Fibroblast of the conjunctiva (primary cell): ENCODE measurements around the gene CHMP6.

ENCODE experiments used
- DNase-seq: peaks from one replicate; pipeline ENCODE4 v3.0.0-alpha.2; 2010; ENCODE audit warnings: low read depth

Gene CHMP6

DNA sequence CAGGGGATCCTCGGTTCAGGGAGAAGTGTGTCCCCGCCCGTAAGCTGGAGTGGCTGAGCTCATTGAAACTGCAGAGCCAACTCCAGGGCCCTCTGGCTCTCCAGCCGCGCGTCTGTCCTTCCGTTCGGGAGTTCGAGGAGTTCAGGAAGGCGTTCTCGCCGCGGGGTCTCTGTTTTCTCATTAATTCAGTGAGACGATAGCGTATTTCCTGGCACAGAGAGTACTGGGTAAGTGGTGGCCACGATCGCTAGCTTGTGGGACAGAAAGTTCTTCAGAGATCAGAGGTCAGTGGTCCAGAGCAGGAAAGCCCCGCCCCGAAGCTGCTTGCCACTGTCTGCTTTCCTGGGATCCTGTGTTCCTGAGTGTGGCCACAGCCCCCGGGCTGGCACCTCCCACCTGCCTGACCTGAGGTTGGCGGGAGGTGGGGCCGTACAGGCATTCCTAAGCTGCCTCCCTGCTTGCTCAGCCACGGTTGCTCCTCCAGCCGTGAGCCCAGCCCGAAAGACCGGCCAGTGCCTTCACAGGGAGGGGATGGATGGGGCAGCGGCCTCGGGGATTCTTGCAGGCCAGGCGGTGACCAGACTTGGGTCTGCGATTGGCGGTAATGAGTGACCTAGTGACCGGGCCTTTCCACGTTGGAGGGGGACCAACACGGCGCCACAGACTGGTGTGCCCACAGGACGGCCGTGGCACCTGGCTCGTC is 52.2 kb downstream of the CHMP6 start:
- DNase-seq = no peak

DNA sequence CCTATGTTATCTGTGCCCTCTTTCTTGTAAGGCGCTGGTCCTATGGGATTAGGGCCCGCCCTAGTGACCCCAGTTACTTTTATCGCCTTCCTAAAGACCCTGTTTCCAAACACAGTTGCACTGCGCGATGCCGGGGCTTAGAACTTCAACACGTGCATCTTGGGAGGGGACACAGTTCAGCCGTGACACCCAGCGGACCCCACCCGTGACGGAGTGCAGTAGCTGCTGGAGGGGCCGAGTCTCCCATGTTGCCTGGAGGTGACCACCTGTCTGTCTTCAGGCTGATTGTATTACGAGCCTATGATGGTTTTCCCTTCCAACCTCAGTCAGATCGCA is 52.8 kb downstream of the CHMP6 start:
- DNase-seq = no peak

DNA sequence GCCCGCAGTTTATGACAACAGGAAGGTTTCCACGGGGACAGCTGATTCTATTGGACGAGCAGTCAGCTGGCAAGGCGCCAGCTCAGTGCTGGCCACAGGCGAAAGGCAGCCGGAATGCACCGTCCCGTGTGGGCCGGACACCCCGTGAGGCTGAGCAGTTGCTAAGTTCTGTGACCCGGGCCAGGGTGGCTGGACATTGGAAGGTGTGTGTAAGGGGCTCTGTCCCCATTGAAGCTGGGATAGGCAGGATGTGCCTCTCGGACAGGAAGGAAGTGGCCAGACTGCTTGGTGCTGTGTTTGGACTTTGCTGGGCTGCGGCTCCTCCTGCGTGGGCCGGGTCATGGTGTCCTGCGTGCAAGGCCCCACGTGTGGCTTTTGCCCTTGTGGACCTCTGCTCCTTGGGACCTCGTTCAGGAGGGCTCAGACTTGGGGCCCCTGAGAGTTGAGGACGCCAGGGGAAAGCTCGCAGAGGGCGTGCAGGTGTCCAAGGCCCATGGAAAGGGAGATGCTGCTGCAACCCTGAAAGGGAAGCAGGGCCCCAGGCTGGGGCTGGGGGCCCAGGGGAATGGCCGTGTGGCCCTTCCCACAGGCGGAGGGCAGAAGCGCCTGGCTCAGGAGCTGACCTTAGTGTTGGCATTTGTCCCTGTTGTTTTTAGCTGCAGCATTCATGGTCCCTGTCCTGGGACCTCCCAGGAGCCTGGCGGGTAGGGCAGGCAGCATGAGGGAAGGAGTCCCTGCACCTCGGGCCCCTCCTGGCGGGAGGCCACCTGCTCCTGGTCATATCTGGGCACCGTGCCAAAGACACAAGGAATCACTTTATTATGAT is 53.3 kb downstream of the CHMP6 start:
- peak; percentile 37 for DNase-seq

DNA sequence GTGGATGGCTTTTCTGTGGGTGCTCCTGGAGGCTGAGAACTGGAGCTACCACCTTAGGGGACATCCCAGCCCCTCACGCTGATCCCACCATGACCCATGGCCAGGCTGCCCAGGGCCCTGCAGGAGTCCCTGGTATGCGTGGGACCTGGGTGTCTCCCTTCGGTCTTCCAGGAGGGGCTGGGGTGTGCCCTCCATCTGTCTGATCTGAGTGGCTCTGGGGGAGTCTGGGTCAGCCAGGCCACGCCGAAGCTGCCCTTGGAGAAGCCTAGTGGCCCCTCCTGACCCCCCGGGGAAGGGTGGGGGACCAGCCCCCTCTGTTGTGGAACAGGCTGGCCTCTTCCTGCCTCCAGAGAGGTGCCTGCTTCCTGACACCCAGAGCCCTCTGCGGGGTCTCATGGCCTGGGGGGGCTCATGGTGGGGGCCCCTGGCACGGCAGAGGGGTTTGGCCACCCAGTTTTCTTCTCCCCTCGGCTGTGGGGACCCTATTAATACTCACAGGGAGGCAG is 54.0 kb downstream of the CHMP6 start:
- DNase-seq = no peak

DNA sequence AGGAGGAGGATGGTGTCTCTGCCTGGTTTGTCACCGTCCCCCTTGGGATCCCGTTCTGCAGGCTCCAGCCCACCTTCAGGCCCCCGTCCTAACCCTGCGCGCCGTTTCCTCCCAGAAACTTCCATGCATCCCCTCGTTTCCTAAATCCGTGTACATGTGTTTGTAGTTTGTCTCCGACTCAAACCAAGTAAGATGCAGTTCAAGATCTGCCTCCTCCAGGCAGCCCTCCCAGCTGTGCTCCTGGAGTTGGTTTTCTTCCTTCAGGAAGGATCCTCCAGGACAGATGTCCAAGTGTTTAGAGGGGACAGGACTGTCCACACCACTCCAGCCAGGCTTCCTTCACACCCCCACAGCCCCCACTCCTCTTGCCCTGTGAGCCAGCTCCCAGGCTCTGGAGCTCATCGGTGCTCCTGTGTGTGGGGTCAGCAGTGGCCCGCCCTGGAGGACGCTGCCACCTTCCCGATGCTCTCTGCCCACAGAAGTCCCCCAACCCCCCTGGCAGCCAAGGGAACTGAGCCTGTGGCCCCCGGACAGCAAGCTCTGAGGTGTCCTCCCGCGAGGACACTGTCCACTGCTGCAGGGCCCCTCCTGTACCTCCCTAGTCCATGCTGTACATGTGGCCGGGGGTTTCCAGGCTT is 54.6 kb downstream of the CHMP6 start:
- no peak for DNase-seq

DNA sequence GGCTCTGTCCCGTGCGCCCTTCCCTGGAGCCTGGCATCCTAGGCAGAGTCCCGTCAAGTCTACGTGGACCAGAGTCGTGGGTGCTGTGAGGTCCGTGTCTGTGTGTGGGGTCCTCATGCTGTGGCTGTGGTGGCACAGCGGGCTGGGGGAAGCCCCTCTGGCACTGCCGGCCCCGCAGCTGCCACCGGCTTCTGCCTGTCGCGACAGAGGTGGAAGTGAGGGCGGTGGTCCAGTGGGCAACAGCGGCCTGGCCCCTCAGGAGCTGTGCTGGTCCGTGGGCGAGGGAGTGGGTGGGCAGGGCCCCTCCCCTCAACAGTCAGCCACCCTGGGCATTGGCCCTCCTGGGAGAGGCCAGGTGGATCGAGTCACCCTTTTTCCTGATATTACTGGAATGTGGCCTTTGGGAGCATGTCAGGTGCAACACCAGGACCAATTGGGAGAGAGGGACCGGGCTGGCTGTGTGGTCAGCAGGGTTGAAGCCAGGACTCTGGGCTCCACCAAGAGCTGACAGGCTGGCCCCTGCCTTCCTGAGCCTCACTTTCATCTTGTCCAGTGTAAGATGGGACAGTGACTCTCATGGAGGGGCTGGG is 55.2 kb downstream of the CHMP6 start:
- no peak for DNase-seq

DNA sequence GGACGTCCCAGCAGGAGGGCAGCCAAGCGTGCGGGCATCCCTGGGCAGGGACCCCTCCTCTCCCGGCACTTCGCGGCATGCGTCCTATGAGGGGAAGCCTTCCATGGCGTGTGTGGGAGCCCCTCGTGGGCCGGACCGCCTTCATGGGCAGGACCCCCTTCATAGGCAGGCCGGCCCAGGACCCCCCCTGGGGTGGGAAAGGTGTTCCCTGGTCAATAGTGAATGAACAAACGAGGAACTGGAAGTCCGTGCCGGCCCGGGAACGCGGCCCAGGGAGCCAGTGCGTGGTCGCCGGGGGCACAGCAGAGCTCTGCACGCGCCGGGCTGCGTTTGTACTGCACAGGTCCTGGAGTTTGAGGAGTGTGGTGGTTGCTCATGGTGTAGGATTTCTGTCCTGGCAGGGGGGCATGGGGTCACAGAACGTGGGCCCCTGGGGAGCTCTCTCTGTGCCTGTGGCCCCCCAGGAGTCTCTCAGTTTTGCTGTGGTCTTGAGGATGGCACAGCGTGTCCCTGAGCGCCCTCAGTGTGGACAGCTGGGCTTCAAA is 57.3 kb downstream of the CHMP6 start:
- DNase-seq = no peak

DNA sequence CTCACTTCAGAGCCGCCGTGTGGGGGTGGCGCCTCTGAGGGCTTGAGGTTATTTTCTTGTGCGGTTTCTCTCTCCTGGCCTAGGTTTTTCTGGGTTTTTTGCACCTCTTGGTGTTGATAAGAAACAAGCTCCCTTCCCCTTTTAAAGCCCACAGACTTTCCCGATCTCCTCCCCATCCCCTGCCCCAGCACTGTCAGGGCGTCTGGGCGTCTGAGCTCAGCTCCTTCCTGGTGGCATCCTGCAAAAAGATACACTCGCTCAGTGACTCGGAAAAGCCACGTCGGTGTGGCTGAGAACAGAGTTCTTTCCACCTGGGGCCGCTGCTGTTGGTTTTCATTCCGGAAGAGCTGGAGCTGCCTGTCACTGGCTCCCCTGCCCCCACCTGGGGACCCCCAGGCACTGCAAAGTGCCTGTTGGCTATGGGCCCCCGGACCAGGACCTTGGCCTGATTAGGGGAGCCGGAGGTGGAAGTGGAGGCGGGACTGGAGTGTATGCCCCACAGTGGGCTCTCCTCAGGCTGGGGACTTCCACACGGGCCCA is 57.8 kb downstream of the CHMP6 start:
- no peak for DNase-seq
